HG03442 (cell line): ENCODE data around the gene SLC12A9.

Source experiments
- ATAC-seq: cut with Tn5 transposase; IDR thresholded peaks from one replicate; pipeline ENCODE4 v1.9.1; 2021; ENCODE audit warnings: mild to moderate bottlenecking, moderate library complexity; ENCODE audit not compliant: unreplicated experiment

Gene SLC12A9

DNA sequence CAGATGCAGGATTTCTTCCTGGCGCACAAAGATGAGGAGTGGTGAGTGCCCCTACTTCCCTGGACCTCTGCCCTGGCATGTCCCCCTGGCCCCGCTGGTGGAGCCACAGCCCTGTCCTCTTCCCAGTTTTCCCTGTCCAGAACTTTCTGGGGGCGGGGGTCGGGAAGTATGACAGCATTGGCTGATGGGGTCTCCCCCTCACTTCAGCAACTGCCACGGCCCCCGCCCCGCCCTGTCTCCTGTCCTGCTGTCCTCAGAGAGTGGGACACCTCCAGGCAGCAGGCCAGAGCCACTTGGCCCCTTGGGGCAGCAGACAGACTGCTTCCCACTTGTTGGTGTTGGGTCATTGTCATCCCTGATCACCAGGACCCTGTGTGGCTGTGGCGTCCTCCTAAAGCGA, 29.7 kb downstream of the SLC12A9 start:
- ATAC-seq = no peak

DNA sequence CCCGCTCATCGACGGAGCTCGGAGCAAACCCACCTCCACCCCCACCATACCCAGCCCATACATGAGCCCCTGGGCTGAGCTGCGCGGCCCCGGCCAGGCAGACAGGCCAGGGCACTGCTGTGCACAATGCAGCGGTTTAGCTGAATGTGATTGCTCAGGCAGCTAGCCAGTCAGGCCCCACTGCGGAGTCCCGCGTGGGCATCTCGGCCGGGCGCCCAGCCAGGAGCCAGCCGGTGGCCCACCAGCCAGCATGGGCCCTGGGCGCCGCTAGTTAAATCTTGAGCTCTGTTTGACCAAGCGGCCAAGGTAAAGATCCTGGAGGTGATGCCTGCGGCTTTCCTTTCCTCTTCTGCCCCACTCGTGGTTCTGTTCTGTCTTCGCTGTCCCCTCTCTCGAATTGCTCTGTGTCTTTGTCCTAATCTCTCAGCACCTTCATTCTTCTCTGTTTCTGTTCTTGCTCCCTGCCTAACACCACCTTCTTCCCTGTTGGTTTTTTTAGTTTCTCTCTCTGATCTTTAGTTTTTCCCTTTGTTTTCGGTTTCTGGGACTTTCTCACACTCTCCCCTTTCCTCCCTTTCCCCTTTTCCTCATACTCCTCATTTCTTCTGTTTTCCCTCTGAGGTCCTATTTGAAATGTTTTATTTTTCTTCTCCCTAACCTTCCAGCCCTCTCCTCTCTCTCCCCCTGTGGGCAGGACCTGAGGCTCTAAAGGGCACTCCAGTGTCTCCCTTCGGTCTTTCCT, 30.4 kb downstream of the SLC12A9 start:
- ATAC-seq = no peak

- ATAC-seq = no peak
These were observed 32.4 kb downstream of the SLC12A9 start for GRCh38 chr7:100884736-100885439.

GRCh38 chr7:100885440-100886141, 33.1 kb downstream of the SLC12A9 start:
- ATAC-seq = no peak

- ATAC-seq = no peak
These were observed 33.8 kb downstream of the SLC12A9 start for GRCh38 chr7:100886142-100886935.

DNA sequence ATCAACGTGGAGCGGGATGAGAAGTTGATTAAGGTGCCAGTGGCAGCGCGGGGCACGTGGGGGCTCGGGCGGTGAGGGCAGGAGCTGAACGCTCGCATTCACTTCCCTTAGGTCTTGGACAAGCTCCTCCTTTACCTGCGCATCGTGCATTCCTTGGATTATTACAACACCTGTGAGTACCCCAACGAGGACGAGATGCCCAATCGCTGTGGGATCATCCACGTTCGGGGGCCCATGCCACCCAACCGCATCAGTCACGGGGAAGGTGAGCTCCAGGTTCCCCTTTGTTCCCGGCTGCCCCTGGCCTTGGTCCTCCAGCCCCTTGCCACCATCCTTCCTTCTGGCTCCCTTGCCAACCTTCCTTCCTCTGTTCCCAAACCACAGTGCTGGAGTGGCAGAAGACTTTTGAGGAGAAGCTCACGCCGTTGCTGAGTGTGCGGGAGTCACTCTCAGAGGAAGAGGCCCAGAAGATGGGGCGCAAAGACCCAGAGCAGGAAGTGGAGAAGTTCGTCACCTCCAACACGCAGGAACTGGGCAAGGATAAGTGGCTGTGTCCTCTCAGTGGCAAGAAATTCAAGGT, 34.5 kb downstream of the SLC12A9 start:
- no peak for ATAC-seq

- ATAC-seq = no peak
These were observed 35.2 kb downstream of the SLC12A9 start for GRCh38 chr7:100887516-100888290.

- no peak for ATAC-seq
These were observed 35.9 kb downstream of the SLC12A9 start for GRCh38 chr7:100888291-100888987.

DNA sequence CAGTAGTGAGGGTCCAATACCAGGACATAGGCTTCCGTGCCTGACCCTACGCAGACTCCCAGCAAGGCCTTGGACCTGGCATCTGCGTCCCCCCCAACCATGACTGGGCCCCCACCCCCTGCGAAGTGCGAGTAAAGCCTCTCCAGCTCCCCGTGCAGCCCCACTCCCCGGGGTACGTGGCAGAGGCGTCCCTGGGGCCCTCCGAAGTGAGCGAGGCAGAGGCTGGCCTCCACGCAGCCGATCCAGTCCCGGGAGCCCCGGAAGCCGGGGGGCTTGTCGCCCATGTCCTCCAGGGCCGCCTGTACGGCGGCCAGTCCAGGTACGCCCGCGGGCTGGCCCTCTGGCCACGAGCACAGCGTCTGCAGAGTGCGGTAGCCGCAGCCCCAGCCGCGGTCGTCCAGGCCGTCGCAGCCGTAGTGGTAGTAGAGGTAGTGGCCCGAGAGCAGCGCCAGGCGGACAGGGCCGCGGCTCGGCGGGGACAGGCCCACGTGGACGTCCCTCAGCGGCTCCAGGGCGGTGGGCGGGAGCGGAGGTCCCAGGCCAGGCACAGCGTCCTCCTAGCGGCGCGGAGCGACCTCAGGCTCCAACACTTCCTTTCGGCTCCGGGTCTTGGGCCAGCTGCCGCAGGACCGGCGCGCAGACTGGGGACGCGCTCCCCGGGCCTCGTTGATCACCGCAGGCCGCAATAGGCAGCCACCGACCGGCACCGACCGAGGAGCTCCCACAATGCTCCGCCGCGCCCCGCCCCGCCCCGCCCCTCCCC, 36.7 kb downstream of the SLC12A9 start, which contains the start of gene UFSP1:
UFSP1 (minus strand) TSS at position 728 of the 763 bp plus-strand sequence; CDS start at position 284, 444 bp downstream.
- peak; percentile 27 for ATAC-seq

DNA sequence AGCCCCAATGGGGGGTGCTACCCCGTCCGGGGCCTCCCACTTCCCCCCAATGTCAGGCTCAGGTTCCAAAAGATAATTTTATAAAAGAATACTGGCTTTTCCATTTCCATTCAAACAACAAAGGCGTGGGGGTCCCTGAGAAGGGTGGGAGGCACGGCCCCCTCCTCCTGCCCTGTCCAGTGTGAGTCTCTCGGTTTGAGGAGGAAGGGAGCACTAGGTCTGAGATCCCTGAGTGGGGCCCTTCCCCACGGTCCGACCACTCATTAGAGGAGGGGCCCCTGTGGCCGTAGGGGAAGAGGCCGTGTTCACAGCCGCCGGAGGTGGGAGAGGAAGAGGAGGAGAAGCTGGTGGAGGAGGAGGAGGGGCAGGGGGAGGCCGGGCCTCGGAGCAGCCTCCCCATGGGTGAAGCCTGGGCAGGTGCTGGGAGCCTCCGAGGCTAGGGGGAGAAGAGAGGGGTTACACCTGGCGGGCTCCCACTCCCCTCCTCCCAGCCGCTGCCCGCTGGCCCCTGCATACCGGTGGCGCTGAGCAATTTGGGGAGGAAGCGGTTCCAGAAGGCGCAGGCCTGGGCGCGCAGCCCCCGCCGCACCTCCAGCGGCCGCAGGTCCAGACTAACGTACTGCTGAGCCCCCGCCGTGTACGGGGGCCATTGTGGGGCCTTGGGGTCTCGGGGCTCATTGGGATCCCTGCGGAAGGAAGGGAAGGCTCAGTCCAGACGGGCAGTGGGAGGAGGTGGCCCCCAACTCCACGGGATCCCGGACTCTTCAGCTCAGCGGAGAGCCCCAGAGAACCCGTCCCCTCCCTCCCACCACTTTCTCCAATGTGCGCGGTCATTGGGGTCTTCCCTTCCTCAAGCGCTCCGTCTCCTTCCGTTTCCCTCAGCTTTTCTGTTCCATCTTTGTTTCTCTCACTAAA, 38.4 kb downstream of the SLC12A9 start:
- ATAC-seq = no peak

DNA sequence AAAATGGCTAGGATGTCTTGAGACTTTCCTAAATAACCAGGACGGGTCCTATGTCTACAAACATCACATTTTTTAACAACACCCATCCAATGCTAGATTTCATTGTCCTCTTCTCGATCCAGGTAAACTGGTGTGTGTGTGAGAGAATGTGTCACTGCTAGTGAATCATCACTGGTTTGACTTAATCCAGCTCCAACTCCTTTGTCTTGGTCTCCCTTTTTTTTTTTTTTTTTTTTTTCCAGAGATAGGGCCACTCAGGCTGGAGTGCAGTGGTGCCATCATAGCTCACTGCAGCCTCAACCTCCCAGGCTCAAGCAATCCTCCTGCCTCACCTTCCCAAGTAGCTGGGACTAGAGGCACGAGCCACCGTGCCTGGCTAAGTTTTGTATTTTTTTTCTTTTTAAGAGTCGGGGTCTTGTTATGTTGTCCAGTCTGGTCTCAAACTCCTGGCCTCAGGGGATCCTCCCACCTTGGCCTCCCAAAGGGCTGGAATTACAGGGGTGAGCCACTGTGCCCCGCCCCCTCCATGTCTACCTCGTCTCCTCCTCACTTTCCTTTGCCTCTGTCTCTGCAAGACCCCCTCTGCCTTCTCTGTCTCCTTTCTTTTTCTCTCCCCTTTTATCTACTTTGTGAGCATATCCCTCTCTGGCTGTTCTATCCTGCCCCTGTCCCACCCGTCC, 39.2 kb downstream of the SLC12A9 start:
- ATAC-seq = no peak

DNA sequence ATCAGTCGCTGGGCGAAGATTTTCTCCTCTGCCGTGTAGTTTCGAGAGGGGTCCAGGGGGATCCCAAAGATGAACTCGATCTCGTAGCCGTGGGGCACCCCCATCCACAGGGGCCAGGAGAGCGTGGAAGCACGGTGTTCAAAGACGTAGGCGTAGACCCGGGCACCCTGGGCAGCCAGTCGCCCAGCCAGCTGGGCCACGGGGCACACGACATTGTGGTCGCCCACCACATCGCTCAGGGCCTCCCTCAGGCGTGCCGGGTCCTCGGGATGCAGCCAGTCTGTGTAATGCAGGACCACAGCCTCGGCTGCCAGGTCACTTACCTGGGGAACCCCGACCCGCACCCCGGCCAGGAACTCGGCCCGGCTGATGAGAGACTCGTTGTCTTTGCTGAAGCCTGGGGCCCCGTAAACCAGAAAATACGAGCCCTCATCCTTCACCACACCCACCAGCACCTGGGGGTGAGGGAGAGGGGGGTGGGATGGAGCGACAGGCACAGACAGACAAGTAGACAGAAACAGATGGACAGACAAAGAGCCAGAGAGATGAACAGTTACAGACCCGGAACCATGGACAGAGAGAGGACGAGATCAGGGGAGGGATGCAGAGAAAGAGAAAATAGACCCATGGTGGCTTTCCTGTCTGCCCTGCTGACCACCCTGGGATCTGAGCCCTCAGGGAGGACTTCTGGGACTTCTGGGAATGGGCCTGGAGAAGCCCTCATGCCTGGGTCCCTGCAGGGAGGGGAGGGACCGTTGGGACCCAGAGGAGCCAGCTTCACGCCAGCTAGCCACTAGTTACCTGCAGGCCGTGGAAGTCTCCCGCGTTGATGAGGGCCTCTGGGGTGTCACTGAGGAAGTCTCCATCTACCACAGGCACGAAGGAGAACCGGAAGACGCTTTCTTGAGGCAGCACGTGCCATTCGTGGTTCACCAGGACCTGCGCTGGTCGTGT, 40.1 kb downstream of the SLC12A9 start:
- ATAC-seq = no peak

DNA sequence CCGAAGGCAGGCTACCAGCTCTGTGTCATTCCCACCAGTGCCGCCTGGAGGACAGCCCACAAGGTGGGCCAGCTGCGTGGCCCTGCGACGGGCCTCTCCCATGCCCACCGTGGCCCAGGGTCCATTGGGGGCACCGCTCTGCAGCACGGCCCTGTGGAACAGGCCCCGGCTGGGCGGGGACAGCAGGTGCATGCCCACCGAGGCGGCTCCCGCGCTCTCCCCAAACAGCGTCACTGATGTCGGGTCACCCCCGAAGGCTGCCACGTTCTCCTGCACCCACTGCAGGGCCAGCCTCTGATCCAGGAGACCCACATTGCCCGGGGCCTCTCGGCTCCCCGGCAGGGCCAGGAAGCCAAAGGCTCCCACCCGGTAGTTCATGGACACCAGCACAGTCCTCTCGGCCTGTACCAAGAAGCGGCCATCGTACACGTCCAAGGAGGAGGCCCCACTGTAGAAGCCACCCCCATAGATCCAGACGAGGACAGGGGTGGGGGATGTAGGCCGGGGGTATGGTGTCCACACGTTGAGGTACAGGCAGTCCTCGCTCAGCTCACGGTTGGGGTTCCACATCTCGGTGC, 40.9 kb downstream of the SLC12A9 start:
- no peak for ATAC-seq

GRCh38 chr7:100893910-100894721, 41.6 kb downstream of the SLC12A9 start:
- ATAC-seq = no peak
